HepG2 (cell line): ENCODE measurements around the gene FAM174C. TPM values are rescaled to one million over a fixed set of nuclear protein-coding genes. Genes with fewer than 3 reads are reported as not detected.

Source experiments
- ATAC-seq: fragments of 200-7000 bp; cut with Tn5 transposase; 3 replicates; pipeline ENCODE4 v1.9.1; 2020; ENCODE audit warnings: mild to moderate bottlenecking, moderate library complexity
- BruUV-seq: library from RNA; stranded (reverse); fragments of 400-500 nt; replicated peaks from 2 replicates; lab custom pipeline; 2021; lab: Mats Ljungman, UMichigan
- CTCF ChIA-PET: fragments of 300-600 bp; formaldehyde crosslinking; extraction: SDS; loops from one replicate; lab custom pipeline; 2021; ENCODE audit warnings: low total read pairs, inconsistent platforms, low intra/inter-chr PET ratio; lab: Yijun Ruan, JAX
- POLR2A ChIA-PET: fragments of 350-600 bp; sonication (Branson Sonifier 250); formaldehyde crosslinking; loops from one replicate; lab custom pipeline; 2020; ENCODE audit warnings: antibody characterized with exemption, inconsistent platforms; lab: Yijun Ruan, JAX
- DNase-seq: peaks from one replicate; pipeline ENCODE4 v3.0.0-alpha.2; 2015; ENCODE audit warnings: low spot score
- FAIRE-seq: peaks from 3 replicates; lab custom pipeline; 2011; peaks lifted over from hg19 to GRCh38; lab: Jason Lieb, UNC
- H2AFZ ChIP-seq: one replicate; pipeline ENCODE4 v1.6.1; 2011; ENCODE audit warnings: low read length, inconsistent platforms
- H3K27ac ChIP-seq: fragments of 300-600 bp; 3 replicates; pipeline ENCODE4 v1.8.0; 2011; ENCODE audit warnings: mixed run types, mild to moderate bottlenecking, mixed read lengths, low read length, inconsistent platforms; ENCODE audit not compliant: insufficient read depth; ENCODE audit errors: extremely low read length
- H3K27me3 ChIP-seq, 2 experiments: fragments of 200-600 bp in 1 of 2; 2 replicates in 1 of 2; 3 replicates in 1 of 2; pipeline versions ENCODE4 v1.6.0 to v1.8.0; 2011; ENCODE audit warnings: low read length in 2 of 2, mild to moderate bottlenecking in 2 of 2, moderate library complexity in 2 of 2, inconsistent platforms in 1 of 2; ENCODE audit not compliant: insufficient read depth in 2 of 2, control insufficient read depth in 1 of 2
- H3K36me3 ChIP-seq, 2 experiments: fragments of 200-600 bp in 1 of 2; replicated peaks in 1 of 2; 2 replicates in 1 of 2; 3 replicates in 1 of 2; pipeline versions ENCODE4 v1.5.1 to v1.8.0; 2011; ENCODE audit warnings: low read length in 2 of 2, inconsistent platforms in 1 of 2; ENCODE audit not compliant: insufficient read depth in 2 of 2, control insufficient read depth in 1 of 2
- H3K4me1 ChIP-seq: 2 replicates; pipeline ENCODE4 v1.5.1; 2012; ENCODE audit warnings: low read length, inconsistent platforms; ENCODE audit not compliant: insufficient read depth
- H3K4me2 ChIP-seq: 2 replicates; pipeline ENCODE4 v1.6.0; 2011; ENCODE audit warnings: low read depth, low read length, inconsistent platforms
- H3K4me3 ChIP-seq, 3 experiments: fragments of 200-600 bp in 1 of 3; sonication (generic), shearing (Covaris generic) in 1 of 3; replicated peaks in 1 of 3; 2 replicates each; pipeline ENCODE4 v1.5.1; 2011 to 2016; ENCODE audit warnings: low read length in 3 of 3, inconsistent platforms in 2 of 3, low read depth in 2 of 3, mild to moderate bottlenecking in 2 of 3, control low read depth in 1 of 3, mixed read lengths in 1 of 3; ENCODE audit not compliant: insufficient read depth in 1 of 3
- H3K79me2 ChIP-seq: one replicate; pipeline ENCODE4 v1.6.1; 2011; ENCODE audit warnings: low read length, inconsistent platforms; ENCODE audit not compliant: insufficient read depth
- H3K9ac ChIP-seq: 2 replicates; pipeline ENCODE4 v1.6.0; 2011; ENCODE audit warnings: mild to moderate bottlenecking, low read depth, low read length, inconsistent platforms; ENCODE audit not compliant: insufficient read depth
- H3K9me3 ChIP-seq: 2 replicates; pipeline ENCODE4 v1.5.1; 2012; ENCODE audit warnings: mild to moderate bottlenecking, low read length
- H4K20me1 ChIP-seq: 2 replicates; pipeline ENCODE4 v1.6.0; 2011; ENCODE audit warnings: inconsistent platforms, mild to moderate bottlenecking, low read length, moderate library complexity; ENCODE audit not compliant: insufficient read depth
- AHR ChIP-seq: IDR thresholded peaks from 2 replicates; pipeline ENCODE4 v1.6.1; 2018; ENCODE audit warnings: missing genetic modification reagents, missing compliant biosample characterization
- CENPX ChIP-seq: sonication (generic); formaldehyde crosslinking; IDR thresholded peaks from 2 replicates; pipeline ENCODE4 v1.9.0; 2021; ENCODE audit warnings: mild to moderate bottlenecking, missing genetic modification reagents, moderate library complexity
- ESRRA ChIP-seq: sonication (generic); formaldehyde crosslinking; IDR thresholded peaks from 2 replicates; pipeline ENCODE4 v1.5.1; 2020; ENCODE audit warnings: mild to moderate bottlenecking, low read depth, missing genetic modification reagents
- FOXO1 ChIP-seq: sonication (generic); formaldehyde crosslinking; IDR thresholded peaks from 2 replicates; pipeline ENCODE4 v1.4.0; 2020; ENCODE audit warnings: missing genetic modification reagents
- HNRNPK ChIP-seq: fragments of 200-400 bp; formaldehyde crosslinking; IDR thresholded peaks from 2 replicates; pipeline ENCODE4 v1.6.1; 2018; ENCODE audit warnings: low read length, low read depth, moderate library complexity, mild to moderate bottlenecking; ENCODE audit not compliant: poor library complexity, severe bottlenecking
- HNRNPLL ChIP-seq: fragments of 200-400 bp; formaldehyde crosslinking; IDR thresholded peaks from 2 replicates; pipeline ENCODE4 v1.6.1; 2017; ENCODE audit warnings: mild to moderate bottlenecking, low read depth, low read length; ENCODE audit not compliant: poor library complexity, severe bottlenecking
- RNF2 ChIP-seq: fragments of 450-650 bp; conservative IDR thresholded peaks from 2 replicates; pipeline ENCODE4 v1.6.1; 2016; ENCODE audit warnings: low read depth
- SP5 ChIP-seq: IDR thresholded peaks from 2 replicates; pipeline ENCODE4 v1.6.1; 2016; ENCODE audit warnings: low read depth, borderline replicate concordance
- THYN1 ChIP-seq: sonication (generic); formaldehyde crosslinking; IDR thresholded peaks from 2 replicates; pipeline ENCODE4 v1.8.1; 2023; ENCODE audit warnings: low read depth, mild to moderate bottlenecking, moderate library complexity, missing genetic modification reagents, borderline replicate concordance
- ZBTB21 ChIP-seq: sonication (generic); formaldehyde crosslinking; IDR thresholded peaks from 2 replicates; pipeline ENCODE4 v1.4.0; 2020; ENCODE audit warnings: missing genetic modification reagents
- ZBTB38 ChIP-seq: sonication (generic); formaldehyde crosslinking; IDR thresholded peaks from 2 replicates; pipeline ENCODE4 v1.5.1; 2020; ENCODE audit warnings: mild to moderate bottlenecking, missing genetic modification reagents
- ZFP36 ChIP-seq: fragments of 150-350 bp; IDR thresholded peaks from 2 replicates; pipeline ENCODE4 v1.6.1; 2018; ENCODE audit warnings: borderline replicate concordance, low read length, low read depth; ENCODE audit not compliant: partially characterized antibody
- ZNF12 ChIP-seq: sonication (generic); formaldehyde crosslinking; IDR thresholded peaks from 2 replicates; pipeline ENCODE4 v1.5.0; 2020; ENCODE audit warnings: missing genetic modification reagents
- ZNF224 ChIP-seq: sonication (generic); formaldehyde crosslinking; IDR thresholded peaks from 2 replicates; pipeline ENCODE4 v1.5.0; 2020; ENCODE audit warnings: mild to moderate bottlenecking, missing genetic modification reagents
- ZNF274 ChIP-seq: sonication (generic); formaldehyde crosslinking; IDR thresholded peaks from 2 replicates; pipeline ENCODE4 v1.5.1; 2020; ENCODE audit warnings: mild to moderate bottlenecking, missing genetic modification reagents
- ZNF781 ChIP-seq: sonication (generic); formaldehyde crosslinking; IDR thresholded peaks from 2 replicates; pipeline ENCODE4 v1.5.1; 2020; ENCODE audit warnings: borderline replicate concordance, mild to moderate bottlenecking, missing genetic modification reagents; ENCODE audit errors: not compliant biosample characterization
- WGBS: methylation state at CpG from one replicate; pipeline ENCODE4 v1.1.6; 2017; ENCODE audit warnings: low lambda C conversion rate; 5-methylcytosine and 5-hydroxymethylcytosine counted together
- in situ Hi-C: cut with HindIII; loops from 2 replicates; pipeline ENCODE4 v1.10.0; 2017; ENCODE audit warnings: low pct_unique_long_range_greater_than_20kb; ENCODE audit not compliant: extremely low pct_ligation_motif_present
- intact Hi-C: fragments of 100-400 bp; cut with micrococcal nuclease; formaldehyde crosslinking; loops from one replicate; pipeline ENCODE4 v1.10.0; 2022; ENCODE audit not compliant: unreplicated experiment
- polyA plus RNA-seq, 8 experiments: library from polyadenylated mRNA; depleted of rRNA in 3 of 8; stranded (reverse) in 7 of 8; unstranded in 1 of 8; fragments of >200 nt; fragmentation: Illumina TruSeq in 4 of 8; extraction: Trizol in 4 of 8; gene quantifications; 2 replicates each; pipeline versions ENCODE4 v1.2.1 to v1.2.3, GENCODE V29; 2011 to 2016; ENCODE audit warnings: low read depth in 4 of 8, missing spikeins in 1 of 8, mixed read lengths in 1 of 8; ENCODE audit not compliant: insufficient read depth in 1 of 8
- total RNA-seq, 5 experiments: library from RNA; depleted of rRNA; stranded (reverse); fragments of >200 nt; fragmentation: Illumina TruSeq; extraction: Trizol; gene quantifications; 2 replicates each; pipeline ENCODE4 v1.2.3, GENCODE V29; 2016; ENCODE audit warnings: low read depth in 1 of 5

FAM174C gene
- total and polyA plus RNA-seq, 2 of the 13 experiments (the other 11 are each of a cell fraction or from before 2014, with no cell fraction given) = 19.5 to 31.3 TPM

DNA sequence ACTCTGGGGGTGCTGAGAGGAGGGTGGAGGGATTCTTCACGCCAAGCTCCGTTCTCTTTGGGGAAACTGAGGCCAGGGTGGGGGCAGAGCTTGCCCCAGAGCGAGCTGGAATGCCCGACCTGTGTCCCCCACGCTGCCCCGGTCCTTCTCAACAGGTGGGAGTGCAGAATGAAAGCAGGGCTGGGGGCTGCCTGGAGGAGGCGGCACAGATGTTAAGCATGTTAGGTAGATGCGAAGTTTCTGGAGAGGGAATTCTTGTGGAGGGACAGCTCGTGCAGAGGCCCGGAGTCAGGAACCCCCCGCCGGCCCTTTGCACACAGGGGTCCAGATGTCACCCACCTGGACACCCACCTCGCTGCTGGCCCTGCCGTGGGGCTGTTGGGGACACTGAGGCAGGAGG, 19.4 kb downstream of the FAM174C start:
- H3K4me2 ChIP-seq = no peak overlapping the region
- TF ChIP-seq ZFP36 = peak; percentile 89
- no peak for TF ChIP-seq ESRRA (CRISPR knock-in tag)
- TF ChIP-seq, all 625 proteins: peak for 1
- Histone ChIP-seq H3K79me2 (peaks cover 21% of the 10 kb centered on the region), H4K20me1 (no peaks in the 10 kb centered on the region), H3K4me1 (peaks cover 33% of the 10 kb centered on the region), H3K4me3 (no peak overlapping the region), H3K9ac (no peak overlapping the region), H2AFZ (no peak overlapping the region), H3K9me3 (no peaks in the 10 kb centered on the region), H3K27ac (no peak overlapping the region), H3K27me3 (no peaks in the 10 kb centered on the region), H3K36me3 (peaks cover 0 to 2% of the 10 kb centered on the region in 2 experiments; a peak in 2 of 5 replicates)
- ChIA-PET POLR2A (no interaction called here), CTCF (no interaction called here)
- DNase-seq = no peak
- intact Hi-C loops = no loop called here
- FAIRE-seq = no peak
- in situ Hi-C loops = no loop called here
- ATAC-seq = no peak
- WGBS = 99% methylated on average over 12 of the region's 14 CpGs
- no TSS peak for BruUV-seq

GRCh38 chr19:1295169-1296012, 20.1 kb downstream of the FAM174C start:
- ATAC-seq (no peak), DNase-seq (no peak), FAIRE-seq (no peak)
- no TSS peak for BruUV-seq
- intact Hi-C loops = no loop called here
- Histone ChIP-seq H3K36me3 (peaks cover 0 to 2% of the 10 kb centered on the region in 2 experiments; a peak in 2 of 5 replicates), H3K79me2 (peaks cover 14% of the 10 kb centered on the region), H3K4me1 (peaks cover 26% of the 10 kb centered on the region), H4K20me1 (no peaks in the 10 kb centered on the region), H3K27me3 (no peaks in the 10 kb centered on the region), H3K27ac (no peak overlapping the region), H3K4me2 (no peak overlapping the region), H3K4me3 (no peak overlapping the region), H3K9me3 (no peaks in the 10 kb centered on the region), H2AFZ (no peak overlapping the region), H3K9ac (no peak overlapping the region)
- ChIA-PET POLR2A (no interaction called here), CTCF (no interaction called here)
- in situ Hi-C loops = no loop called here
- TF ChIP-seq RNF2 = no peak
- 0 out of 2 replicates have a peak, but pooled peaks have one; percentile 42 for TF ChIP-seq ZBTB38 (CRISPR knock-in tag)
- no peak for TF ChIP-seq ZBTB21 (CRISPR knock-in tag)
- TF ChIP-seq SP5 = no peak
- TF ChIP-seq CENPX (CRISPR knock-in tag) = no peak
- TF ChIP-seq HNRNPK = peak; percentile 22
- no peak for TF ChIP-seq ZNF274 (CRISPR knock-in tag)
- TF ChIP-seq ZNF224 (CRISPR knock-in tag) = no peak
- TF ChIP-seq ZNF781 (CRISPR knock-in tag) = no peak
- no peak for TF ChIP-seq ZNF12
- TF ChIP-seq THYN1 (CRISPR knock-in tag) = no peak
- TF ChIP-seq AHR (CRISPR knock-in tag) = no peak
- TF ChIP-seq HNRNPLL = peak; percentile 3
- no peak for TF ChIP-seq FOXO1 (CRISPR knock-in tag)
- WGBS = 94% methylated on average over 70 of the region's 82 CpGs
